PC-9 (cell line): ENCODE results near the gene DIDO1. TPM values are rescaled to one million over a fixed set of nuclear protein-coding genes. Genes with fewer than 3 reads are reported as not detected.

Experiments
- BruUV-seq: library from RNA; stranded (reverse); fragments of 400-500 nt; replicated peaks from 2 replicates; lab custom pipeline; 2021; lab: Mats Ljungman, UMichigan
- CTCF ChIA-PET: fragments of 300-600 bp; sonication (Branson Sonifier 250); formaldehyde crosslinking; loops from one replicate; lab custom pipeline; 2022; ENCODE audit warnings: antibody characterized with exemption; lab: Charles Lee
- POLR2A ChIA-PET: fragments of 300-600 bp; sonication (Branson Sonifier 250); formaldehyde crosslinking; loops from one replicate; lab custom pipeline; 2022; ENCODE audit warnings: antibody characterized with exemption; ENCODE audit not compliant: unreplicated experiment; lab: Charles Lee
- DNase-seq, 2 experiments: peaks; one replicate each; pipeline versions ENCODE4 v3.0.0 to v3.0.0-alpha.2; 2015 to 2022; ENCODE audit warnings: mixed read lengths in 1 of 2
- H2AFZ ChIP-seq: fragments of 200-600 bp; sonication (generic); 2 replicates; pipeline ENCODE4 v1.8.1; 2017; ENCODE audit warnings: antibody characterized with exemption
- H3F3A ChIP-seq: fragments of 200-600 bp; sonication (generic); 2 replicates; pipeline ENCODE4 v1.8.1; 2017; ENCODE audit warnings: antibody characterized with exemption, mild to moderate bottlenecking, low read depth; ENCODE audit not compliant: insufficient read depth
- H3K27ac ChIP-seq: fragments of 200-600 bp; sonication (generic); 2 replicates; pipeline ENCODE4 v1.6.1; 2016; ENCODE audit warnings: mixed run types
- H3K27me3 ChIP-seq: fragments of 200-600 bp; sonication (generic); 2 replicates; pipeline ENCODE4 v1.6.1; 2016; ENCODE audit warnings: low read depth, mixed run types; ENCODE audit not compliant: insufficient read depth
- H3K36me3 ChIP-seq: fragments of 200-600 bp; sonication (generic); 2 replicates; pipeline ENCODE4 v1.6.1; 2016; ENCODE audit warnings: low read depth, mixed run types
- H3K4me1 ChIP-seq: fragments of 200-600 bp; sonication (generic); replicated peaks from 2 replicates; pipeline ENCODE4 v1.6.1; 2016; ENCODE audit warnings: mixed run types; ENCODE audit not compliant: insufficient read depth
- H3K4me2 ChIP-seq: fragments of 200-600 bp; sonication (generic); 2 replicates; pipeline ENCODE4 v1.6.1; 2017; ENCODE audit warnings: mixed run types
- H3K4me3 ChIP-seq: fragments of 200-600 bp; sonication (generic); 2 replicates; pipeline ENCODE4 v1.6.1; 2016; ENCODE audit warnings: mixed run types
- H3K79me2 ChIP-seq: fragments of 200-600 bp; sonication (generic); 2 replicates; pipeline ENCODE4 v1.6.1; 2017; ENCODE audit warnings: low read depth, mixed run types
- H3K9me2 ChIP-seq: fragments of 200-600 bp; sonication (generic); 2 replicates; pipeline ENCODE4 v1.8.1; 2017; ENCODE audit warnings: mild to moderate bottlenecking; ENCODE audit not compliant: insufficient read depth
- H3K9me3 ChIP-seq: fragments of 200-600 bp; sonication (generic); 2 replicates; pipeline ENCODE4 v1.8.1; 2016; ENCODE audit warnings: low read depth; ENCODE audit not compliant: insufficient read depth
- H4K20me1 ChIP-seq: fragments of 200-600 bp; sonication (generic); 2 replicates; pipeline ENCODE4 v1.8.1; 2017; ENCODE audit not compliant: insufficient read depth
- CTCF ChIP-seq: fragments of 200-600 bp; sonication (generic); conservative IDR thresholded peaks from 2 replicates; pipeline ENCODE4 v1.6.1; 2017; ENCODE audit warnings: mixed run types, antibody characterized with exemption, mild to moderate bottlenecking, moderate library complexity
- EZH2 ChIP-seq: fragments of 200-600 bp; sonication (generic); IDR thresholded peaks from 2 replicates; pipeline ENCODE4 v1.8.0; 2017; ENCODE audit warnings: antibody characterized with exemption, low read depth
- intact Hi-C: fragments of 100-400 bp; cut with micrococcal nuclease; formaldehyde crosslinking; loops from one replicate; pipeline ENCODE4 v1.10.0; 2022; ENCODE audit not compliant: unreplicated experiment
- total RNA-seq: library from RNA; stranded (reverse); gene quantifications from 2 replicates; pipeline ENCODE4 v1.2.3, GENCODE V29; 2021

DIDO1 gene
- total RNA-seq, 1 experiment from 2014 or later = 61.4 TPM

- Histone ChIP-seq H3K79me2 (no peaks in the 10 kb centered on the region), H3K27ac (no peak overlapping the region), H4K20me1 (no peaks in the 10 kb centered on the region; the same call in 1 of the 2 replicates), H3K9me3 (no peaks in the 10 kb centered on the region), H2AFZ (no peak overlapping the region), H3F3A (peaks cover 27% of the 10 kb centered on the region), H3K9me2 (no peaks in the 10 kb centered on the region), H3K36me3 (no peaks in the 10 kb centered on the region), H3K4me1 (no peaks in the 10 kb centered on the region), H3K4me3 (no peak overlapping the region), H3K4me2 (no peak overlapping the region), H3K27me3 (no peaks in the 10 kb centered on the region)
- ChIA-PET POLR2A (no interaction called here), CTCF (no interaction called here)
- DNase-seq = no peak
- no peak for TF ChIP-seq CTCF
- no peak for TF ChIP-seq EZH2
- intact Hi-C loops = no loop called here
- BruUV-seq = no TSS peak
Measured at GRCh38 chr20:62880935-62881661, 45.2 kb downstream of the DIDO1 start.

DNA sequence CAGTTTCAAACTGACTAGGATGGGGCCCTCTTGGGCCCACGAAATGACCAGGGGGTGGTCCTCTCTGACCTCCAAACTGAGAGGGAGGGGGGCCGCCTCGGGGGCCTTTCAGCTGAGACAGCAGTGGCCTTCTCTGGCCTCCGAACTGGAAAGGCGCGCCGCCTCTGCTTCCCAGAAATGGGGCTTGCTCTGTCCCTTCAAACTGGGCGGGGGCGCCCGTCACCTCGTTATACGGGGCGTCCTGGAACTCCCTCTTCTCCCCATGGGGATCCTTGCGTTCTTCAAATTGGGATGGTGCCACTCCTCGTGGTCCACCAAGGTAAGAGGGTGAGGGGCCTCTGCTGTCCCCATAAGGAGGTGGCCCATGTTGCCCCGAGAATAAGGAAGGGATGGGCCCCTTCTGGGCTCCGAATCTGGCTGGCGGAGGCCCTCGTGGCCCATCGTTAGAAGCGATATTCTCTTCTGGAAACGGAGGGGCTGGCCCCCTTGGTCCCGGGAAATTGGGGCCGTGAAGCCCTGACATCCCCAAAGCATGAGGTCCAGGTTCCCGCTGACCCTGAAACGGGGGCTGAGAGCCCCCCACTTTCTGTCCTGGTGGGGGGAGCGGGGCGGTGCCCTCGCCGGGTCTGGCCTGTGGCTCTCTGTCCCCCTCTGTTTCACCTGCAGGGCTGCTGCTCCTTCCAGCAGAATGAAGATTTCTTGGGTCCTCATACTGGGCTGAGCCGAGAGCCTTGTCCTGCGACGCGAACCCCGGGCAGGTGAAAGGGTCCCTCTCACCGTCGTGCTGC is 46.0 kb downstream of the DIDO1 start:
- Histone ChIP-seq H3K9me3 (no peaks in the 10 kb centered on the region), H4K20me1 (no peaks in the 10 kb centered on the region; the same call in 1 of the 2 replicates), H3K4me1 (no peaks in the 10 kb centered on the region), H3K4me3 (no peak overlapping the region), H3K27ac (no peak overlapping the region), H3F3A (peaks cover 33% of the 10 kb centered on the region), H3K36me3 (no peaks in the 10 kb centered on the region), H2AFZ (no peak overlapping the region), H3K27me3 (no peaks in the 10 kb centered on the region), H3K9me2 (no peaks in the 10 kb centered on the region), H3K79me2 (no peaks in the 10 kb centered on the region), H3K4me2 (no peak overlapping the region)
- TF ChIP-seq CTCF = no peak
- TF ChIP-seq EZH2 = no peak
- ChIA-PET POLR2A (no interaction called here), CTCF (no interaction called here)
- DNase-seq = no peak
- BruUV-seq = no TSS peak
- intact Hi-C loops = no loop called here

GRCh38 chr20:62879275-62880146 is 46.8 kb downstream of the DIDO1 start:
- Histone ChIP-seq H3K4me3 (no peak overlapping the region), H3K27me3 (no peaks in the 10 kb centered on the region), H3K9me3 (no peaks in the 10 kb centered on the region), H4K20me1 (no peaks in the 10 kb centered on the region; the same call in none of the 2 replicates), H3K4me1 (peaks cover 4% of the 10 kb centered on the region), H3F3A (peaks cover 37% of the 10 kb centered on the region), H3K9me2 (no peaks in the 10 kb centered on the region), H3K27ac (no peak overlapping the region), H3K36me3 (no peaks in the 10 kb centered on the region), H3K4me2 (no peak overlapping the region), H3K79me2 (no peaks in the 10 kb centered on the region), H2AFZ (no peak overlapping the region)
- TF ChIP-seq CTCF (no peak), EZH2 (no peak)
- intact Hi-C loops = no loop called here
- POLR2A ChIA-PET = no interaction called here
- CTCF ChIA-PET = no interaction called here
- no peak for DNase-seq
- no TSS peak for BruUV-seq
